SKM-1 (cell line): ENCODE data around the gene SNAPC5.
"Not testable (repeated sequence)": the region's sequence is repeated elsewhere in the genome, so short reads cannot be mapped to it uniquely, and the experiment has no call there.

ENCODE experiments used
- DNase-seq: peaks from one replicate; lab custom pipeline; 2025; ENCODE audit not compliant: unreplicated experiment; lab: John Stamatoyannopoulos, UW

SNAPC5 gene

GRCh38 chr15:66491846-66492245 lies 5.7 kb downstream of the SNAPC5 start:
- DNase-seq, result no peak

- DNase-seq, result no peak
These were observed 8.3 kb downstream of the SNAPC5 start for GRCh38 chr15:66489179-66489791.

GRCh38 chr15:66488525-66488924 lies 9.0 kb downstream of the SNAPC5 start:
- no peak for DNase-seq

GRCh38 chr15:66486887-66487286 lies 10.7 kb downstream of the SNAPC5 start:
- no peak for DNase-seq

GRCh38 chr15:66484539-66485112 lies 12.9 kb downstream of the SNAPC5 start:
- DNase-seq, result no peak

GRCh38 chr15:66483131-66483566 lies 14.4 kb downstream of the SNAPC5 start:
- no peak for DNase-seq

- DNase-seq, result no peak
These were observed 15.0 kb downstream of the SNAPC5 start for GRCh38 chr15:66482539-66482938.

GRCh38 chr15:66481107-66481856 lies 16.3 kb downstream of the SNAPC5 start:
- DNase-seq, result no peak

GRCh38 chr15:66480267-66480666 lies 17.3 kb downstream of the SNAPC5 start:
- no peak for DNase-seq

GRCh38 chr15:66477011-66477410 lies 20.6 kb downstream of the SNAPC5 start:
- DNase-seq, result no peak

GRCh38 chr15:66476535-66476934 lies 21.0 kb downstream of the SNAPC5 start:
- no peak for DNase-seq

GRCh38 chr15:66474963-66475362 lies 22.6 kb downstream of the SNAPC5 start:
- no peak for DNase-seq

GRCh38 chr15:66474135-66474534 lies 23.4 kb downstream of the SNAPC5 start:
- no peak for DNase-seq

- no peak for DNase-seq
These were observed 25.2 kb downstream of the SNAPC5 start for GRCh38 chr15:66472176-66472999.

GRCh38 chr15:66470825-66471224 lies 26.7 kb downstream of the SNAPC5 start:
- not testable (repeated sequence) for DNase-seq

- DNase-seq, result not testable (repeated sequence)
These were observed 30.2 kb downstream of the SNAPC5 start for GRCh38 chr15:66467162-66468040.

- DNase-seq, result not testable (repeated sequence)
These were observed 32.3 kb downstream of the SNAPC5 start for GRCh38 chr15:66465294-66465693.

GRCh38 chr15:66462627-66463026 lies 34.9 kb downstream of the SNAPC5 start:
- DNase-seq, result no peak

GRCh38 chr15:66461917-66462316 lies 35.6 kb downstream of the SNAPC5 start:
- no peak for DNase-seq

- not testable (repeated sequence) for DNase-seq
These were observed 36.3 kb downstream of the SNAPC5 start for GRCh38 chr15:66461294-66461693.
